Stimulated activated CD4-positive, alpha-beta T cell treated with anti-CD3 and anti-CD28 coated beads, TNF-alpha, amount 100 ng/mL, for 1 hour (primary cell): ENCODE measurements around the gene IQGAP1.
"Not testable (repeated sequence)": the region's sequence is repeated elsewhere in the genome, so short reads cannot be mapped to it uniquely, and the experiment has no call there.

Experiments
- DNase-seq, 3 donors: peaks; one replicate each; pipeline ENCODE4 v3.0.0-alpha.2; 2020; ENCODE audit warnings: low read depth in 3 of 3, low spot score in 1 of 3

IQGAP1 gene

DNA sequence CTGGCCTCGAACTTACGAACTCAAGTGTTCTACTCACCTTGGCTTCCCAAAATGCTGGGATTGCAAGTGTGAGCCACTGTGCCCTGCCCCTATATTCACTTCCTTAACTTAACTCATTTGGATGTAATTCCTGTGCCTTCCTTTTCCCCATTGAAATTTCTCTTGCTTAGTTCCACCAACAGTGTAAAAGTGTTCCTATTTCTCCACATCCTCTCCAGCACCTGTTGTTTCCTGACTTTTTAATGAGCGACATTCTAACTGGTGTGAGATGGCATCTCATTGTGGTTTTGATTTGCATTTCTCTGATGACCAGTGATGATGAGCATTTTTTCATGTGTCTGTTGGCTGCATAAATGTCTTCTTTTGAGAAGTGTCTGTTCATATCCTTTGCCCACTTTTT lies 21.5 kb downstream of the IQGAP1 start:
- not testable (repeated sequence) for DNase-seq

DNA sequence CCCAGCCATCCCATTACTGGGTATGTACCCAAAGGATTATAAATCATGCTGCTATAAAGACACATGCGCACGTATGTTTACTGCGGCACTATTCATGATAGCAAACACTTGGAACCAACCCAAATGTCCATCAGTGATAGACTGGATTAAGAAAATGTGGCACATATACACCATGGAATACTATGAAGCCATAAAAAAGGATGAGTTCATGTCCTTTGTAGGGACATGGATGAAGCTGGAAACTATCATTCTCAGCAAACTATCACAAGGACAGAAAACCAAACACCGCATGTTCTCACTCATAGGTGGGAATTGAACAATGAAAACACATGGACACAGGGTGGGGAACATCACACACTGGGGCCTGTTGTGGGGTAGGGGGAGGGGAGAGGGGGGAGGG lies 22.3 kb downstream of the IQGAP1 start:
- DNase-seq: not testable (repeated sequence)

GRCh38 chr15:90411176-90411575 lies 23.1 kb downstream of the IQGAP1 start:
- no peak for DNase-seq

- no peak for DNase-seq
These were observed 24.5 kb downstream of the IQGAP1 start for GRCh38 chr15:90412356-90413194.

DNA sequence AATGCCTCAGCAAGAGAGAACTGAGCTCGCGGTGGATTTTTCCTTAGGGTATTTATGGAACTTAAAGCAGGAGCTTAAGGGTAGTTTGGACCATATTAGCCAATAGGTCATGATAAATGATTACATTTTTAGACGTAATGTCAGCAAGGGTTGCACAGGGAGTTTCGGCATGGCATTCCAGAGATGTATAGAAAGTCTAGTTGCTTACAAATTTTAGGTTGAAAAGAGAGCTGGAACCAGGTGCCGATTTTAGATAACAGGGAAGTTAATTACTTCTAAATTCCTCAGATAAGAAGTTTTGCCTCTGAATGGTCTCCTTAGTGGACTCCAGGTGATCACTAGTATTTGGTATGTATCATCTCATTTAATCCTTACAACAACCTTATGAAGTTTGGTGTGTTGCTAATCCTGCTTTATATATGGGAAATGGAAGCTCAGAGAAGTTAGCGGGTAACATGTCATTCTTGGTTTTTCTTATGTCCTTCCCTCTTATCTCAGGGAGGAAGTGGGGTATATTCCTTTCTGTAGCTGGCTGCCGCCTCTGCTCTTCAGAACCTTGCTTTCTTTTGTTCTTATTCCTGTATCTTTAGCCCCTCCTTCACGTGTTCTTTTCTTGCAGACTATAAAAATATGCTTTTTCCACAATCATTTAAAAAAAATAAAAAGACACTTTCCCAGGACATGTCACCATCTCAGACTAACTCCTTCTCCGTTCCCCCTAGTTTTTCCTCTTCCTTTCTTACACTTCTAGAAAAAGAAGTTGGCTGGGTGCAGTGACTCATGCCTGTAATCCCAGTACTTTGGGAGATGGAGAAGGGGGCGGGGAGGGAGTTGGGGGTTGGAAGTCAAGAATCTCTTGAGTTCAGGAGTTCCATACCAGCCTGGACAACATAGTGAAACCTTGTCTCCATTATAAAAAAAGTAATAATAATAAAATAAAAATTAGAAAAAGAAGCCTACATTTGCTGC lies 25.7 kb downstream of the IQGAP1 start:
- DNase-seq: no peak

- no peak for DNase-seq
These were observed 26.5 kb downstream of the IQGAP1 start for GRCh38 chr15:90414408-90415028.

- not testable (repeated sequence) for DNase-seq
These were observed 28.0 kb downstream of the IQGAP1 start for GRCh38 chr15:90416052-90416451.

- DNase-seq: no peak
These were observed 30.6 kb downstream of the IQGAP1 start for GRCh38 chr15:90418627-90419026.

DNA sequence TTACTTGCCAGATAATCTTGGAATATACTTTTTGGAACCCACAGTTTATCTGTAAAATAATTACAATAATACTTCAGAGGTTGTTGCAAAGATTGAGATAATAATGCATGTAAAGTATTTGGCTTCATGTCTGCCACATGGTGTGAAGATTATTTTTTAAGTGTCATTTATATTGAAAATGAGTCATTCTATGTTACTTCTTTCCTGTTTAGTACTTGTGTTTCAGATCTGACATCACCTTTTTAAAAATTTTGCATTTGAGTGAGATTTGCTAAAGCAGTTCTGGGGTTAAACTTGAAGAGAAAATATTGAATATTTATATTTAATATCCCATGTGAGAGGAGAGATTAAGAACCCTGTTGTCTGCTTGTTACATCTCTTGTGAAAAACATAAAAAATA lies 31.2 kb downstream of the IQGAP1 start:
- no peak for DNase-seq

DNA sequence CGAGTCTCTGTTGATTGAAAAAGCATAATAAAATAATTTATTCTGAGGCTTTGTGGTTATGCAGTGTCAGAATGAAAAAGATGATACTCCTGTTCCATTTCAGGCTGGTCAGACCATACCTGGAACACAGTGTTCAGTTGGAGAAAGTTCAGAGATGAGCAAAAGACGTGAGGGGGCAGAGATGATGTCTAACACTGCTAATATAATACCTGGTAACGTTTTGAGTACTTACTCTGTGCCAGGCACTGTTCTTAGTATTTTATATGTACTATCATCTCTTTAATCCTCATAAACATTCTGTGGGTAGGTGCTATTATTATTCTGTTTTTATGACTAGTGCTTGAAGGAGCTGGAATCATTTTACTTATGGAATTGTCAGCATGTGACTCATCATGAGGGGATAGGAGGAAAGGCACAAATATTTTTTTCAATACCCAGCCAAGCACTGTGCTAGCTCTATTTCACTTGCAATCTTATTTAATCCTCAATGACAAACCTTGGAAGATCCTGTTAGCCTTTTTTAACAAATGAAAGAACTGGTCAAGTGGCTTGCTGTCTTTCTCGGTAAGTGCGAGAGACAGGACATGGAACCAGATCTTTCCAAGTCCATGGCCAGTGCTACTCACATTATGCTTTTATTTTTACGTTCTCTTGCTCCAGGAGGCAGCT lies 31.8 kb downstream of the IQGAP1 start:
- DNase-seq: no peak

DNA sequence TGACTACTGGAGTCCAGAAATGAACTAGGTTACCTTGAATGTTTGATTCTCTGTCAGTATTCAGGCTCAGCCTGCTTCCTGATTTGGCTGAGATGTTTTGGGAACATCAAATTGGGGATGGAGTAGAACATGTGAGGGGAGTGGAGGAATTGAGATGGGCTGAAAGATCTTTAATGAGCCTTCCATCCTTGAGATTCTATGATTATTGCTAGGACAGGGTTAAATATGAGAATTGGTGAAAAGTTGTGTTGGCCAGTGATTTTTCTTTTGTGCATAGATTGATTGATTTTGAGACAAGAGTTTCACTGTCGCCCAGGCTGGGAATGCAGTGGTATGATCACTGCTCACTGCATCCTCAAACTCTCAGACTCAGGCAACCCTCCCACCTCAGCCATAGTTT lies 32.4 kb downstream of the IQGAP1 start:
- no peak for DNase-seq

GRCh38 chr15:90421527-90421926 lies 33.5 kb downstream of the IQGAP1 start:
- no peak for DNase-seq

- no peak for DNase-seq
These were observed 34.0 kb downstream of the IQGAP1 start for GRCh38 chr15:90422043-90422442.

- DNase-seq: no peak
These were observed 34.9 kb downstream of the IQGAP1 start for GRCh38 chr15:90422936-90423335.

- DNase-seq: no peak
These were observed 35.8 kb downstream of the IQGAP1 start for GRCh38 chr15:90423801-90424319.

DNA sequence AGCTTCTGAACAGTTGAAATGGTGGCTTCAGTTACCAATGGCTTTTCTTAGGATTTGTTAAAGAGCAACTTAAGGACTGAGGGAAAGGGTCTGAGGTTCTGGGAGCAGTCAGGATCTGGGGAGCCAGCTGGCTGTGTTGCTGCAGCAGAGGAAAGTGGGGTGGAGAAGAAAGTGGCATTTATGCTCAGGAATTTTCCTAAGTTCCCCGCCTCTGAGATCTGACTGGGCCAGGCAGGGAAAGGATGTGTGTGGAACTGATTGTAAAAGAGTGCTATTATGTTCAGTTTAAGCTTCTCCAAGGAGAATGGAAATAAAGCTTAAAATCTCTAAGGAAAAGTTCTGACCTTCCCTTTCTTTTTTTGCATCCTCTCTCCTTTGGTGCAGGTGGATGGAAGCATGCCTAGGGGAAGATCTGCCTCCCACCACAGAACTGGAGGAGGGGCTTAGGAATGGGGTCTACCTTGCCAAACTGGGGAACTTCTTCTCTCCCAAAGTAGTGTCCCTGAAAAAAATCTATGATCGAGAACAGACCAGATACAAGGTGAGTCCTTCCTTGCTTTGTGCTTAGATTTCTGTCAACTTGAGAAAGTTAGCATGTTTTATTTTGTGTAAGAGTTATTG lies 37.8 kb downstream of the IQGAP1 start:
- no peak for DNase-seq

- DNase-seq: no peak
These were observed 39.1 kb downstream of the IQGAP1 start for GRCh38 chr15:90427185-90427584.

GRCh38 chr15:90432253-90432652 lies 44.2 kb downstream of the IQGAP1 start:
- DNase-seq: no peak

DNA sequence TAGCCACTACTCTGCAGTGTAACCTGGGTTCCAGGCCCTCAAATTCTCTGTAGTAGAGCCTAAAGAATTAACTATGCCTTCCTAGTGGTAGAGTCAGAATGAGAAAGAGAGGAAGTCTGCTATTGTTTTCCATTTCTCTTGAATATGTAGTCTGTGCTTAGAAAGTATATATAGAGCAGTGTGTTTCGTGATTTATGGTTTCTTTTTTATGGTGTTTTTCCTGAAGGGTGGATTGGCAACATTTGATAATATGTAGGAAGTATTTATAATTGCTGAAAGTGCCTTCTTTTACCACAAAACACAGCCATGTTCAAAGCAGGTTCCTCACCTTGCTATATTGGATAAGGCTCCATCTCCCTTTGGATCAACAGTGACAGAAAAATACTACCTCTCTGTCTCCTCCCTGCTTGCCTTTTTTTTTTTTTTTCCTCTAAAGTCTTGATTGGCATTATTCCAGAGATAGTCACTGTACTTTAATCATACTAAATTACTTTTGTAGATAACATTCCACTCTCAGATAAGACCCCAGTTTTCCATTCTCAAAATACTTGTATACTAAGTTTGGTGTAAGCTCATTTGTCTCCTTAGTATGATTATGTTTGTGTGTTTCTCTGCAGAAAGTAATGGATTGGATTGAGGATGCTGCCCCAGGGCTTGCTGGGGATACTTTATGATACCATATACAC lies 47.8 kb downstream of the IQGAP1 start:
- DNase-seq: no peak

DNA sequence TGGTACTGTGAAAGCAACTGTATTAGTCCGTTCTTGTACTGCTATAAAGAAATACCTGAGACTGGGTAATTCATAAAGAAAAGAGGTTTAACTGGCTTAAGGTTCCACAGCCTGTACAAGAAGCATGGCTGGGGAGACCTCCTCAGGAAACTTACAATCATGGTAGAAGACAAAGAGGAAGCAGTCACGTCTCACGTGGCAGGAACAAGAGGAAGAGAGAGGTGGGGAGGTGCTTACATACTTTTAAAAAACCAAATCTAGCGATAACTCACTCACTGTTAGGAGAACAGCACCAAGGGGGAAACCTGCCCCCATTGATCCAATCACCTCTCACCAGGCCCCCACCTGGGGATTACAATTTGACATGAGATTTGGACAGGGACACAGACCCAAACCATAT lies 48.9 kb downstream of the IQGAP1 start:
- DNase-seq: no peak
